SIG-M5 treated with dmso at 0.1 percent for 504 hours (cell line): ENCODE measurements around the gene GLP1R.
"Not testable (repeated sequence)": the region's sequence is repeated elsewhere in the genome, so short reads cannot be mapped to it uniquely, and the experiment has no call there.

Experiments used
- DNase-seq: peaks from one replicate; lab custom pipeline; 2025; ENCODE audit not compliant: unreplicated experiment; lab: John Stamatoyannopoulos, UW

The GLP1R gene

DNA sequence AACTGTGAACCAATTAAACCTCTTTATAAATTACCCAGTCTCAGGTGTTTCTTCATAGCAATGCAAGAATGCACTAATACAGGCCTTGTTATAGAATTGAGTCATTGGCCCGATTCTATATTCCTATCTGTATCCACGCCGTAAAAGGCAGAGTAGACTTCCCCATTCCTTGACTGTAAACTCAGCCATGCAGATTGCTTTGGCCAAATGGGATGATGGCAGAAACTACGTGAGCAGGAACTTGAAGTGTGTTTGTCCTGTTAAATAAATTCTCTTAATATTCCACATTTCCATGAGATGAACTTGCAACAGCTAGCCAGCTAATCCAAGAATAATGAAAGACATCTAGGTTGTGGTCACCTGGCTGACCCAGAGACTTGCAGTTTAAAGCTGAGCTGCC lies 70.3 kb downstream of the GLP1R start:
- no peak for DNase-seq

GRCh38 chr6:39124114-39124513 lies 75.5 kb downstream of the GLP1R start:
- DNase-seq: no peak

DNA sequence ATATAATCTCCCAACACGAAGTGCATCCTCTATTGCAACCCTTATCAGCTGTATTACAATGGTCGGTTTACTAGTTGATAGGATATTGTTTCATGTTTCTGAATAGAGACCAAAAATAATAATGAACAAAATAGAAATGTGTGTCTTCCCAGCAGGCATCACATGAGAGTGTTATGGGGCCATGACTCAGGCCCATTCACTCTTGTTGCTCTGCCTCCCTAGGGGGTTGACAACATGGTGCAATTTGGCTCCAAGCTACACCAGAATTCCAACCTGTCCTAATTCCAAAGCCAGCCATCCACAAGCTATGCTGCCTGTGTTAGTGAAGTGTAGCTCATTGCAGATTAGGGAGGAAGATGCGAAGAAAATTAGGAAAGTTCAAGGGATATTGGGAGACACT lies 79.5 kb downstream of the GLP1R start:
- DNase-seq: no peak

GRCh38 chr6:39128832-39129231 lies 80.3 kb downstream of the GLP1R start:
- no peak for DNase-seq

GRCh38 chr6:39130691-39131090 lies 82.1 kb downstream of the GLP1R start:
- no peak for DNase-seq

- not testable (repeated sequence) for DNase-seq
Observed at GRCh38 chr6:39134761-39135160, 86.2 kb downstream of the GLP1R start.

GRCh38 chr6:39136207-39136606 lies 87.6 kb downstream of the GLP1R start:
- not testable (repeated sequence) for DNase-seq

GRCh38 chr6:39137245-39137644 lies 88.7 kb downstream of the GLP1R start:
- DNase-seq: peak; percentile 4
